Lower leg skin (tissue), 3 donors: ENCODE data around the gene SPINK8.

ENCODE experiments used
- CTCF ChIP-seq, 3 donors: fragments of 450-650 bp; IDR thresholded peaks; one replicate each; pipeline ENCODE4 v1.5.1; 2016; ENCODE audit warnings: antibody characterized with exemption in 3 of 3, mild to moderate bottlenecking in 3 of 3, moderate library complexity in 2 of 3
- POLR2A ChIP-seq, 2 donors: fragments of 450-650 bp; IDR thresholded peaks; one replicate each; pipeline ENCODE4 v1.6.1; 2016 to 2017; ENCODE audit warnings: antibody characterized with exemption in 2 of 2, mild to moderate bottlenecking in 1 of 2, moderate library complexity in 1 of 2

GRCh38 chr3:48364840-48365239 lies 31.4 kb upstream of the SPINK8 start:
- no peak for TF ChIP-seq POLR2A (IDR thresholded peaks at IDR 0.05)
- no peak for TF ChIP-seq CTCF (IDR thresholded peaks at IDR 0.05)
